GM10266 (cell line): ENCODE measurements around the gene CAMK4.
"Not testable (repeated sequence)": the region's sequence is repeated elsewhere in the genome, so short reads cannot be mapped to it uniquely, and the experiment has no call there.

ENCODE experiments used
- DNase-seq: peaks from one replicate; pipeline ENCODE4 v3.0.0; 2012; ENCODE audit errors: extremely low spot score
- CTCF ChIP-seq: IDR thresholded peaks from 2 replicates; pipeline ENCODE4 v1.5.1; 2012; ENCODE audit warnings: mild to moderate bottlenecking, low read depth; ENCODE audit not compliant: control insufficient read depth, insufficient read depth; ENCODE audit errors: missing control alignments

The CAMK4 gene

DNA sequence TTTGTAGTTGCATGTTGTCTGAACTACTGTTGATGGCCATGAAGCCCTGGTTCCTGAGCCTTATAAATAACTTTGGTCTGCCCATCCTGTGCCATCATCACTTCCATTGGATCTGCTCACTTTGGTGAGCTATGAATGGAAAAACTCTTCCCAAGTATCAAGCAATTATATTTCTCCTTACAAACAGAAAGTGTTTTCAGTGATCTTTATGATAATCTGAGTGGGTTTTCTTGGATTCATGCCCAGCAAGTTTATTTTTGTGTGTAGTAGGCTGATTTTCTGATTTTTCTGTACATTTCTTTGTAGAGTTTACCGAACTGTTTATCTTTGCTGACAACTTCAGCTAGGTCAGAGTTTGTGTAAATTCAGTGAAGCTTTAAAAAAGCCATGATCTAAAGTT, 31.0 kb downstream of the CAMK4 start:
- DNase-seq = no peak
- TF ChIP-seq CTCF = no peak

DNA sequence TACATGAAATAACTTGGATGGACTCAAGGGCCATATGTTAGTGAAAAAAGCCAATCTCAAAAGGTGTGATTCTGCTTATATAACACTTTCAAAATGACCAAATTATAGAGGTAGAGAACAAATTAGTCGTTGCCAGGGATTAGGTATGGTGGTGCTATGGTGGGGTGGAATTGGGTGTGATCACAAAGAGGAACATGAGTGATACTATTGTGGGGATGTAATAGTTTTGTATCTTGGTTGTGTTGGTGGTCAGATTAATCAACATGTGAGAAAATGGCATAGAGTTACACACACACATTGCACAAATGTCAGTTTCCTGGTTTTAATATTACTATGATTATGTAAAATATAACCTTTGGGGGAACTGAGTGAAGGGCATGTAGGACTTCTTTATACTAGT, 31.9 kb downstream of the CAMK4 start:
- no peak for DNase-seq
- no peak for TF ChIP-seq CTCF

GRCh38 chr5:111257610-111258009, 33.4 kb downstream of the CAMK4 start:
- DNase-seq = not testable (repeated sequence)

DNA sequence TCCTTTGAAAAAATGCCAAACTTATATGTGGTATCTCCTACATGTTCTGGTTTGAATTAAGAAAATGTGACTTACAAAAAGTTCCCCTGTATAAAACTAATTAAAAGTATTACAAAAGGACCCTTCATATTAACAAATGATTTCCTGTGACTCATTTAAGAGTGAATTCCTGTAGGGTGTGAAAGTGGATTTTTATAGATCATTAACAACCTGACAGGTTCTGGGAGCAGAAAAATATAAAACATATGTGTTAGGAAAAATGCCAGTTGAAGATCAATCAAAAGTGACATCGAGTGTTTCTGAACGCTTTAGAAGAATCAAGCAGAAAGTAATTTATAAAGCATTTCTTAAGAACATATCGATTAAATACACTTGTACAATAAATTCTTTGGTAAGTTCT, 35.5 kb downstream of the CAMK4 start:
- TF ChIP-seq CTCF = no peak
- no peak for DNase-seq

DNA sequence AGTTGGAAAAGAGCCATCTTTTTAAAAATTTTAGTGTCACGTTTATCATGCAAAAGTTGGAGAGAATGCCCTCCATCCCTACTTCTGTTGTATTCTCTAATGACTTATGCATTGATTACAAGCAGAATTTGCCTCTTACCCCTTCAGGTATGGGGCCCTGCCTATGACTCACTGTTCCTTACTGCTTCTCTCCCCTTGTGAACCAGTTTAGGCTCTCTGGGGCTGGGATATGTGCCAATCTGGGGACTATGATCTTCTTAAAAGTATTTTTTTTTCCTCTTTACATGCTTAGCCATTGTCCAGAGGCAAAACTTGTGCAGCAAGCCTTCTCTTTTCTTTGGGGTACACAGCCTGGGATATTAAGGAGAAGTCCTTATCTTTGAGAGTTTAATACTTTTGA, 37.4 kb downstream of the CAMK4 start:
- TF ChIP-seq CTCF = no peak
- DNase-seq = no peak

GRCh38 chr5:111262153-111262552, 38.0 kb downstream of the CAMK4 start:
- no peak for DNase-seq

DNA sequence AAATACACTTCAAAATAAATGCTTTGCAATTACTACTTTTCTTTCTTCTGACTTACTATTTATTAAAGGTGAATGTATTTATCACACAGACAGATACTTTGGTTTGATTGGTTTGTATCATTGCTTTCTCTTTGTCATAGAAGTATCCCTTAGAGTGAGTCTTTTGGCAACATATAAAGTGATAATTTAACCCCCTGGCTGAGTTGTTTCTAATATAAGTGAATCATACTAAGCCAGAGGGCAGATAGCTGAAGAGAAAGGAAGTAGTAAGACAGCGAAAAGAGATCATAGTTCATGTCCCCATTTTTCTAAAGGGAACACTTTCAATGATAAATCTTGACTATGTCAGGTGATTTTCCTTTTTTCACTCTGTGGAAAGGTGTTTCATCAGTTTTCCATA, 38.6 kb downstream of the CAMK4 start:
- TF ChIP-seq CTCF = no peak
- no peak for DNase-seq

More at GRCh38 chr5:111262153-111262552, 38.0 kb downstream of the CAMK4 start:
- TF ChIP-seq CTCF = no peak

DNA sequence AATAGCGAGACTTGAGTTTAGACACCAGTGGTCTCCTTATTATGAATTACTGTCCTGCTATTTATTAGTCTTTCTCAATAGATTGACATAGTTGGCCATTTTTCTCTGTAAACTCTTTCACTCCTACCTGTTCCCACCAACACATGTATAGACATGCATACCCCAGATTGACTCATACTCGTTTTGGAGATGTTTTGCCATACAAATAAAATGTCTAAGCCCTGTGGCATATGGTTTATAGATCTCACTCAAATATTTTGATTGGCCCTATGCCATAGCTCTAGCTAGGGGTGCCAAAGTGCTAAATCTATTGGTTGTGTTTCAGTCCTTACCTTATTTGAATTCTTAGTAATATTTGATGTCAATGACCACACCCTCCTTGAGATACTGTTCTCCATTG, 42.3 kb downstream of the CAMK4 start:
- no peak for TF ChIP-seq CTCF
- no peak for DNase-seq
